Endothelial cell of umbilical vein (primary cell): ENCODE measurements around the gene TAOK2.

ENCODE experiments used
- EZH2 ChIP-seq: IDR thresholded peaks from 2 replicates; pipeline ENCODE4 v1.6.1; 2012; ENCODE audit warnings: borderline replicate concordance, low read depth, mild to moderate bottlenecking, moderate library complexity, low read length, inconsistent platforms; ENCODE audit not compliant: severe bottlenecking
- GATA2 ChIP-seq: IDR thresholded peaks from 2 replicates; pipeline ENCODE4 v1.7.0; 2011; ENCODE audit warnings: low read depth, mild to moderate bottlenecking, moderate library complexity, mixed read lengths, low read length; ENCODE audit not compliant: insufficient read length, insufficient read depth
- POLR2A ChIP-seq: IDR thresholded peaks from 2 replicates; pipeline ENCODE4 v1.6.1; 2012; ENCODE audit warnings: low read depth, mild to moderate bottlenecking, control low read depth, low read length
- POLR2AphosphoS5 ChIP-seq: IDR thresholded peaks from 2 replicates; pipeline ENCODE4 v1.6.1; 2012; ENCODE audit warnings: low read depth, mild to moderate bottlenecking, control low read depth, low read length, moderate library complexity; ENCODE audit not compliant: insufficient read depth
- TF ChIP-seq, protein P1 (sequence below), 2 donors: IDR thresholded peaks; 1 replicate in 1 of 2; 2 replicates in 1 of 2; pipeline ENCODE4 v1.5.1; 2011; ENCODE audit warnings: low read length in 2 of 2, mild to moderate bottlenecking in 2 of 2, moderate library complexity in 2 of 2, control low read depth in 1 of 2, inconsistent platforms in 1 of 2, low read depth in 1 of 2; ENCODE audit not compliant: insufficient read depth in 1 of 2; ENCODE audit errors: extremely low read depth in 1 of 2
- TF ChIP-seq, protein P2 (sequence below): IDR thresholded peaks from 2 replicates; pipeline ENCODE4 v1.6.1; 2011; ENCODE audit not compliant: insufficient read depth, insufficient read length

DNA sequence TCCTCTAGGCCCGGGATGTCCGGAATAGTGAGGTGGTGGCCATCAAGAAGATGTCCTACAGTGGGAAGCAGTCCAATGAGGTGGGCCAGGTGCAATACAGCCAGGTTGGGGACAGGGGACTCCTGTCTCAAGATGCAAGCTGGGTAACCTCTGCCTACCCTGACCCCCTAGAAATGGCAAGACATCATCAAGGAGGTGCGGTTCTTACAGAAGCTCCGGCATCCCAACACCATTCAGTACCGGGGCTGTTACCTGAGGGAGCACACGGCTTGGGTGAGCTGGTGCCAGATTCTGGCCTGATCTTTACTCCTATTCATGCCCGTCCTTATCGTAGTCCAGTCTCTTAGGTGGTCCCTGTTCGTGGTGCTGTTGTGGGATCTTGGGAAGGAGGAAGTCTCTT lies 4.4 kb downstream of the TAOK2 start:
- TF ChIP-seq POLR2AphosphoS5: no peak
- TF ChIP-seq POLR2A: no peak
- TF ChIP-seq EZH2: no peak
- TF ChIP-seq, protein P1, sequence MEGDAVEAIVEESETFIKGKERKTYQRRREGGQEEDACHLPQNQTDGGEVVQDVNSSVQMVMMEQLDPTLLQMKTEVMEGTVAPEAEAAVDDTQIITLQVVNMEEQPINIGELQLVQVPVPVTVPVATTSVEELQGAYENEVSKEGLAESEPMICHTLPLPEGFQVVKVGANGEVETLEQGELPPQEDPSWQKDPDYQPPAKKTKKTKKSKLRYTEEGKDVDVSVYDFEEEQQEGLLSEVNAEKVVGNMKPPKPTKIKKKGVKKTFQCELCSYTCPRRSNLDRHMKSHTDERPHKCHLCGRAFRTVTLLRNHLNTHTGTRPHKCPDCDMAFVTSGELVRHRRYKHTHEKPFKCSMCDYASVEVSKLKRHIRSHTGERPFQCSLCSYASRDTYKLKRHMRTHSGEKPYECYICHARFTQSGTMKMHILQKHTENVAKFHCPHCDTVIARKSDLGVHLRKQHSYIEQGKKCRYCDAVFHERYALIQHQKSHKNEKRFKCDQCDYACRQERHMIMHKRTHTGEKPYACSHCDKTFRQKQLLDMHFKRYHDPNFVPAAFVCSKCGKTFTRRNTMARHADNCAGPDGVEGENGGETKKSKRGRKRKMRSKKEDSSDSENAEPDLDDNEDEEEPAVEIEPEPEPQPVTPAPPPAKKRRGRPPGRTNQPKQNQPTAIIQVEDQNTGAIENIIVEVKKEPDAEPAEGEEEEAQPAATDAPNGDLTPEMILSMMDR (IDR thresholded peaks at IDR 0.05; ENCODE audit: extremely low read depth in 1 of 2, insufficient read depth in 1 of 2, low read depth in 1 of 2, low read length in 2 of 2): no peak
- TF ChIP-seq, protein P2, sequence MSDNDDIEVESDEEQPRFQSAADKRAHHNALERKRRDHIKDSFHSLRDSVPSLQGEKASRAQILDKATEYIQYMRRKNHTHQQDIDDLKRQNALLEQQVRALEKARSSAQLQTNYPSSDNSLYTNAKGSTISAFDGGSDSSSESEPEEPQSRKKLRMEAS: no peak
- no peak for TF ChIP-seq GATA2
